CD4-positive, alpha-beta T cell treated with Interleukin-21 for 1 hour (primary cell): ENCODE results near the gene TTLL12.

Experiments used
- DNase-seq: peaks from one replicate; pipeline ENCODE4 v3.0.0-alpha.2; 2020

Gene TTLL12

DNA sequence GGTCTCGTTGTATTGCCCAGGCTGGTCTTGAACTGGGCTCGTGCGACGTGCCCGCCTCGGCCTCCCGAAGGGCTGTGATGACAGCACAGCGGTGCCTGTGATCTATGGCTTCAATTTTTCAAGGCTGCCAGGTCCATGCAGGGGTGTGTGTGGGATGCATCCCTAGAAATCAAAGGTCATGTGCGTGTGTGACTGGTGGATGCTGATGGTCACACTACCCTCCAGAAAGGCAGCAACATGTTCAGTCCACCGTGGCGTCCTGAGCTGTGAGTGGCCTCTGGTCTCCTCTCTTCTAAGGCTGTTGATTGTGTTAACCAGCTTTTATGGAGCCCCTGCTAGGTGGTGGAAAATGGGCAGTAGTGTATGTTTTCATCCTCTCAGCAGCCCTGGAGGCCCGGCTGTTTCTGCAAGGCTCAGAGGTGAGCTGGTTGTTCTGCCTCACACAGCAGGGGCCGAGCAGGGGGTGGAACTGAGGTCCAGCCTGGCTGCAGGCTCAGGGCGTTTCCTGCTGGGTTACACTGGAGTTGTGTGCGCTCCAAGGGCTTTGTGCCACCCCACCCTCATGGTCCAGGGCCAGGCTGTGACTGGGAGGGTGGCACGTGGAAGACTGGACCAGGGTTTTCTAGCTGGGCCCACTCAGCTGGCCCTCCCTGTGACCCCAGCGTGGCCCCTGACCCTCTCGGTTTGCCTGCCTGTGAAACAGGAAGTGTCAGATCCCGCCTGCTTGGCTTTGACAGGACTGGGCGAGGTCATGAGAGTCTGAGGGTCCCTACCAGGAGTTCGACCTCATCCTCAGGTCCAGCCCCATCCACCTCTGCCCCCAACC lies 68.7 kb downstream of the TTLL12 start:
- DNase-seq = no peak

DNA sequence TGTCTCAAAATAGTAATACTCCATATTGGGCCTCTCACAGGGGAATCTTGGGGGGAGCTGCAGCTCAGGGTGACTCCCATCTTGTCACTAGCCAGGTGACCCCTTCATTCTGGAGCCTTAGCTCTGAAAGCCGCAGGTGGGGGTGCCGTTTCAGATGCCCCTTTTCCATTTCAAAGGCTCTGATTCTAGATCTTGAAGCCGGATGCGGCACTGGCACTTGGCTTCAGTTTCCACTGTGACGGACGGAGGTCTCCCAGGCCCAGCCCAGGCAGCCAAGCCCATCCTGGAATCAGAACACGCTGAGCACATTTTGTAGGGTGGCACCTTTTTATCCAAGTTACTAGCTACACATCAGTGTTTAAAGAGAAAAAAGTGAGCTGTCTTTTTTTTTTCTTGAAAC lies 70.0 kb downstream of the TTLL12 start:
- no peak for DNase-seq
